Esophagus squamous epithelium (tissue), 5 donors: ENCODE measurements around the gene FBXW7. TPM values are rescaled to one million over a fixed set of nuclear protein-coding genes. Genes with fewer than 3 reads are reported as not detected.

Experiments
- DNase-seq: peaks from one replicate; lab custom pipeline; 2025; lab: John Stamatoyannopoulos, UW
- H3K27ac ChIP-seq, 4 donors: fragments of 200-600 bp; sonication (generic); one replicate each; pipeline ENCODE4 v1.5.1; 2016 to 2019; ENCODE audit warnings: mild to moderate bottlenecking in 1 of 4
- H3K27me3 ChIP-seq, 4 donors: fragments of 200-600 bp; sonication (generic); 1 replicate in 3 of 4; 2 replicates in 1 of 4; pipeline versions ENCODE4 v1.5.1 to v1.6.0; 2017 to 2021; ENCODE audit warnings: antibody characterized with exemption in 1 of 4
- H3K36me3 ChIP-seq, 3 donors: fragments of 200-600 bp; sonication (generic); one replicate each; pipeline ENCODE4 v1.5.1; 2016 to 2019
- H3K4me1 ChIP-seq, 3 donors: fragments of 200-600 bp; sonication (generic); one replicate each; pipeline ENCODE4 v1.5.1; 2017 to 2019
- H3K4me3 ChIP-seq, 4 donors: fragments of 200-600 bp; sonication (generic); 1 replicate in 3 of 4; 2 replicates in 1 of 4; pipeline ENCODE4 v1.5.1; 2016 to 2019; ENCODE audit warnings: mild to moderate bottlenecking in 2 of 4, moderate library complexity in 1 of 4
- H3K9me3 ChIP-seq, 3 donors: fragments of 200-600 bp; sonication (generic); one replicate each; pipeline ENCODE4 v1.5.1; 2016 to 2019
- POLR2A ChIP-seq, 4 donors: fragments of 450-650 bp; IDR thresholded peaks; one replicate each; pipeline ENCODE4 v1.6.1; 2017; ENCODE audit warnings: antibody characterized with exemption in 4 of 4, mild to moderate bottlenecking in 4 of 4, moderate library complexity in 3 of 4
- WGBS, 2 donors: methylation state at CpG; one replicate each; pipeline ENCODE4 v1.1.5; 2018; 5-methylcytosine and 5-hydroxymethylcytosine counted together
- intact Hi-C: fragments of 100-400 bp; cut with DNase I; formaldehyde crosslinking; loops from one replicate; pipeline ENCODE4 v1.15.0; 2022
- total RNA-seq, 4 donors: library from RNA; depleted of rRNA; stranded (reverse); fragments of >200 nt; gene quantifications; one replicate each; pipeline ENCODE4 v1.1.0, GENCODE V29; 2016
- TF ChIP-seq, protein P1 (sequence below), 6 experiments: fragments of 450-650 bp in 4 of 6; fragments of 200-600 bp in 2 of 6; sonication (generic) in 2 of 6; IDR thresholded peaks; one replicate each; pipeline ENCODE4 v1.5.1; 2016 to 2019; ENCODE audit warnings: antibody characterized with exemption in 6 of 6, mild to moderate bottlenecking in 4 of 6, moderate library complexity in 4 of 6
- donor health status: DM: yes; HTN: yes; CAD: no.

The FBXW7 gene
- total RNA-seq, 4 donors from 2014 or later = 32.3 to 92.7 (median 36.9) TPM

DNA sequence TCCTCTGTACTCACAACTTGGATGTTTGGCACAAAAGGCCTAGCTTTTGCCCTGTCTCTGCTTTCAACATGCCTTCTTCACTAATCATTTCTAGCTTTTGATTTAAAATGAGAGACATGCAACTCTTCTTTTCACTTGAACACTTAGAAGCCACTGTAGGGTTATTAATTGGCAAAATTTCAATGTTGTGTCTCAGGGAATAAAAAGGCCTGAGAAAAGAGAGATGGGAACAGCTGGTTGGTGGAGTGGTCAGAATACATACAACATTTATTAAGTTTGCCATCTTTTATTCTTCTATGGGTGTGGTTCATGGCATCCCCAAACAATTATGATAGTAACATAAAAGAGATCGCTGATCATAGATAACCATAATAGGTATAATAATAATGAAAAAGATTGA is 114.3 kb downstream of the FBXW7 start:
- no peak for DNase-seq
- Histone ChIP-seq H3K27me3 (no peaks in the 10 kb centered on the region), H3K36me3 (no peaks in the 10 kb centered on the region), H3K9me3 (no peaks in the 10 kb centered on the region), H3K27ac (no peak overlapping the region), H3K4me1 (no peaks in the 10 kb centered on the region), H3K4me3 (no peak overlapping the region)
- WGBS, 2 donors = 96 to 100% methylated on average over 1 of the region's 1 CpG
- intact Hi-C loops = no loop called here
- no peak for TF ChIP-seq POLR2A (IDR thresholded peaks at IDR 0.05)

GRCh38 chr4:152419809-152420208 is 116.1 kb downstream of the FBXW7 start:
- no peaks in the 10 kb centered on the region for H3K9me3 ChIP-seq
- no peaks in the 10 kb centered on the region for H3K4me1 ChIP-seq
- TF ChIP-seq, protein P1, sequence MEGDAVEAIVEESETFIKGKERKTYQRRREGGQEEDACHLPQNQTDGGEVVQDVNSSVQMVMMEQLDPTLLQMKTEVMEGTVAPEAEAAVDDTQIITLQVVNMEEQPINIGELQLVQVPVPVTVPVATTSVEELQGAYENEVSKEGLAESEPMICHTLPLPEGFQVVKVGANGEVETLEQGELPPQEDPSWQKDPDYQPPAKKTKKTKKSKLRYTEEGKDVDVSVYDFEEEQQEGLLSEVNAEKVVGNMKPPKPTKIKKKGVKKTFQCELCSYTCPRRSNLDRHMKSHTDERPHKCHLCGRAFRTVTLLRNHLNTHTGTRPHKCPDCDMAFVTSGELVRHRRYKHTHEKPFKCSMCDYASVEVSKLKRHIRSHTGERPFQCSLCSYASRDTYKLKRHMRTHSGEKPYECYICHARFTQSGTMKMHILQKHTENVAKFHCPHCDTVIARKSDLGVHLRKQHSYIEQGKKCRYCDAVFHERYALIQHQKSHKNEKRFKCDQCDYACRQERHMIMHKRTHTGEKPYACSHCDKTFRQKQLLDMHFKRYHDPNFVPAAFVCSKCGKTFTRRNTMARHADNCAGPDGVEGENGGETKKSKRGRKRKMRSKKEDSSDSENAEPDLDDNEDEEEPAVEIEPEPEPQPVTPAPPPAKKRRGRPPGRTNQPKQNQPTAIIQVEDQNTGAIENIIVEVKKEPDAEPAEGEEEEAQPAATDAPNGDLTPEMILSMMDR (IDR thresholded peaks at IDR 0.05) = no peak
- TF ChIP-seq POLR2A (IDR thresholded peaks at IDR 0.05) = no peak
- H3K4me3 ChIP-seq = no peak overlapping the region
- H3K27ac ChIP-seq = no peak overlapping the region
- H3K36me3 ChIP-seq = no peaks in the 10 kb centered on the region
- no peaks in the 10 kb centered on the region for H3K27me3 ChIP-seq
- no peak for DNase-seq
- intact Hi-C loops = no loop called here
- WGBS, 2 donors = 92 to 93% methylated on average over 2 of the region's 2 CpGs

DNA sequence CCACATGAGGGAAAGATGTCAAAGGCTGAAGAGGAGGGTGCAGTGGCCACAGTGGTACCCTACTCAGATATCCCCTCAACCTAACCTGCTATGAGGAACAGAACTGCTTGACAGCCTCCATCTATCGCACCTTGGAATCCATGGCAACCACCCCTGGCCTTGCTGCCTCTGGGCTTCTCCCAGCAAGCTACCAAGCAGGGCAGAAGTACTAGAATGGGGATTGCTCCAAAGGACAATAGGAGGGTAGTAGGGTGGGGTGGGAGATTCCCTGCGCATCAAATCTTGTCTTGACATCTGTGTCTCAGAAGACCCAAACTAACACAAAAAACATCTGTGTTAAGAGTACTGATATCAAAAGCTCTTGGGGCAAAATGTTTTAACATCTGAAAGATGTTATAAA is 118.2 kb downstream of the FBXW7 start:
- TF ChIP-seq, protein P1 (IDR thresholded peaks at IDR 0.05) = no peak
- TF ChIP-seq POLR2A (IDR thresholded peaks at IDR 0.05) = no peak
- Histone ChIP-seq H3K36me3 (no peaks in the 10 kb centered on the region), H3K27ac (no peak overlapping the region), H3K4me1 (no peaks in the 10 kb centered on the region), H3K27me3 (no peaks in the 10 kb centered on the region), H3K4me3 (no peak overlapping the region), H3K9me3 (no peaks in the 10 kb centered on the region)
- 79 to 93% methylated on average over 2 of the region's 2 CpGs for WGBS, 2 donors
- intact Hi-C loops = no loop called here
- DNase-seq = no peak

DNA sequence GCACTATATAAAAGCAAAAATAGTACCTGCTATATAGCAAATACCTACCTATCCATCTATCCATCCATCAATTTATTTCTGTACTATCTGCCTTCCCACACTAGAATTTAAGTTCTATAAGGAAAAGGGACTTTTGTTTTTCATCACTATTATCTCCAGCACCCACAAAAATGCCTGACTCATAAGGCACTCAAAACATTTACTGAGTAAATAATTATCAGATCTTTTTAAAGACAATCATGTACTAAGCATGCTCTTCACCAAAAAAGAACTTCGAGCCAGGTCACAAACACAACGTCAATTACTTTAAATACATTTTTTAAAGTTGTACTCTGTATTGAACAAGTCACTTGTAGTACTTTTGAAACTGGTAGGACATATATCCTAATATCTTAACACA is 119.9 kb downstream of the FBXW7 start:
- Histone ChIP-seq H3K36me3 (peaks cover 0 to 7% (median 0%) of the 10 kb centered on the region in 3 donors), H3K27ac (no peak overlapping the region), H3K27me3 (no peaks in the 10 kb centered on the region), H3K4me1 (no peaks in the 10 kb centered on the region), H3K9me3 (no peaks in the 10 kb centered on the region), H3K4me3 (no peak overlapping the region)
- intact Hi-C loops = no loop called here
- DNase-seq = no peak
- 53 to 67% methylated on average over 2 of the region's 2 CpGs for WGBS, 2 donors
- TF ChIP-seq, protein P1 (IDR thresholded peaks at IDR 0.05) = no peak
- no peak for TF ChIP-seq POLR2A (IDR thresholded peaks at IDR 0.05)

- no peak for TF ChIP-seq POLR2A (IDR thresholded peaks at IDR 0.05)
- TF ChIP-seq, protein P1 (IDR thresholded peaks at IDR 0.05) = peak in 5 of 6 experiments; percentile 22 to 67 (median 30)
- intact Hi-C loops = no loop called here
- Histone ChIP-seq H3K27ac (no peak overlapping the region), H3K4me1 (no peaks in the 10 kb centered on the region), H3K4me3 (no peak overlapping the region), H3K36me3 (peaks cover 0 to 10% (median 0%) of the 10 kb centered on the region in 3 donors), H3K27me3 (no peaks in the 10 kb centered on the region), H3K9me3 (no peaks in the 10 kb centered on the region)
- WGBS, 2 donors = 52 to 62% methylated on average over 3 of the region's 3 CpGs
- DNase-seq = no peak
These were observed 127.2 kb downstream of the FBXW7 start for GRCh38 chr4:152408514-152409327.
